Measurements from ENCODE around the gene SDF2L1.

SDF2L1 gene

DNA sequence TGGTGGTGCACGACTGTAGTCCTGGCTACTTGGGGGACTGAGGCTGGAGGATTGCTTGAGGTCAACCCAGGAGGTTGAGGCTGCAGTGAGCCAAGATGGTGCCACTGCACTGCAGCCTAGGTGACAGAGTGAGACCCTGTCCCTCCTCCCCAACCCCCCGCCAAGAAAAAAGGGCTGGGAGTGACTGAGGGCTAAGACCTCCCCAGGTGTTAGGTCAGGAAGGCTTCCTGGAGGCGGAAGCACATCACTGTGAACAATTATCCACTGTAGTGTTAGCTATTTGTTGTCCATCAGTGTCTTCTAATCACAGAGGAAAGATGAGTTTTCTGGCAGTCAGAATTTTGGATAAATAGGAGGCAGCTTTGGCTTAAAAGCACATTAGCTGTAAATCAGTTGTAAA lies 21.1 kb upstream of the SDF2L1 start:
- DNase-seq (ENCODE audit: extremely low read depth in 1 of 2, low read depth in 1 of 2), result no peak

DNA sequence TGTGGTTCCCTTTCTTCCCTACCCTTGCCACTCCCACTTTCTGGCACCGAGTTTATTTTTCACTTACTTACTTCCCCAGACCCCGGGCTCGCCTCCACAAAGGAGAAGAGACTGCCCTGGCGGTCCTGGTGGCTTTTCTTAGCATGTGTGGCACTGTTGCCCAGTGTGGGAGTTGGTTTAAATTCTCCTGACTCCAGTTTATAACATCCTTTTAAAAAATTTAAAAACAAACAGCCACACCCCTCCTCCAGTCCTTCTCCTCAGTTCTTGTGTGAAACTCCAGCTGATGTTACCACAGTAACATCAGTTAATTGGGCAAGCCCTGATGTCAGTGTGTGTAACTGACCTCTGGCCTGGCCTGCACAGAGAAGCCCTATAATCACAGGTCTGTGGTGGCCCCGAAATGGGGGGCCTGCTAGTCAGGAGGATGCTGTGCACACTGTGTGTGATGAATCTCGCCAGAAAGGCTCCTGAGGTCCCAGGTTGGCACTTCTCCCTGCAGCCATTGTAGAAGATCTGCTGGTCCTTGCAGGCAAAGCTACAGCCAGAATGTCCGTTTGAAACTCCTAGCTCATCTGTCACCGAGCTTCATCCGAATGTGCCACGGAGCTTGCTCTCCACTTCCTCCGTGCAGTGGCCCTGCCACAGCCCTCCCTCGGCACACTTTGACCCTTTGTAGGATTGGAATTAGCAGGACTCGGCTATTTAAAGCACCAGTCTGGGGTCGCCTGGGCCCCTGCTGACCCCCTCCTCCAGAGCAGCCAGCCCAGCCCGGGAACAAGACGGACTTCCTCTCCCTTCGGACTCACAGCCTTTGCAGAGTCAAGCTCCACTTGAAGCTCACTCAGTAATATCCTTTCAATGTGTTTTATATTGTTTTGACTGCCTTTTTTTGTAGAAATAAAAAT lies 19.8 kb upstream of the SDF2L1 start:
- no peak for DNase-seq (ENCODE audit: extremely low read depth in 1 of 2, low read depth in 1 of 2)

DNA sequence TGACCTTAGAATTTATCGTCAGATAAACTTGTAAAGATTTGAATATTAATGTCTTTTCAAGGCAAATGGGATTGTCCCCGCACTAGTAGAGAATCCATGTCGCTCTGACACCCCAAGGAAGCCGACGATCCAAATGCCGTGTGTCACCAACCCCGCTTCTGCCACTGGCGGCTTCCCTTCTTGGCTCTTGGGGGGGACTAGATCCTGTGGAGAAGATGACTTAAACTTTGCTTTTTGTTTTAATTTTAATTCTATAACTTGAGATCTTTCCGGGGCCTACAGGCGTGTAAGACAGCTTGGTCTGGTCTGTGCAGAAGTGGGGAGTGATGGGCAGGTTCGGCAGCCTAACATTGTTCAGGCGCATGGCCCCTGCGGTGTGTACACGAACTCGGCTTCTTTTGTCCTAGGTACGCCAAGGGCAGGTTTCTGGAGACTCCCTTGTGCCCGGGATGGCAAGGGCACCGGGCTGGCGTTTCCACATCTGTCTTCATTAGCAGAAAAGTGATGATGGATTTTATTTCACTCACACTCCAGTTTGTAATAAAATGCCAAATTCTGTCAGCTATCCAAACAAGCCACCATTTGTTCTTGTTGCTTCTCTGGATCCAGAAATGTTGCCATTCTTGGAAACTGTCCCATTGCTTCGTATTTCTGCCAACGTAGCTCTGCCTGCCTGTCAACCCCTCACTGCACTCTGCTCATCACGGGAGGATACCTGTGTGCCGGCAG lies 19.0 kb upstream of the SDF2L1 start:
- no peak for DNase-seq (ENCODE audit: extremely low read depth in 1 of 2, low read depth in 1 of 2)

DNA sequence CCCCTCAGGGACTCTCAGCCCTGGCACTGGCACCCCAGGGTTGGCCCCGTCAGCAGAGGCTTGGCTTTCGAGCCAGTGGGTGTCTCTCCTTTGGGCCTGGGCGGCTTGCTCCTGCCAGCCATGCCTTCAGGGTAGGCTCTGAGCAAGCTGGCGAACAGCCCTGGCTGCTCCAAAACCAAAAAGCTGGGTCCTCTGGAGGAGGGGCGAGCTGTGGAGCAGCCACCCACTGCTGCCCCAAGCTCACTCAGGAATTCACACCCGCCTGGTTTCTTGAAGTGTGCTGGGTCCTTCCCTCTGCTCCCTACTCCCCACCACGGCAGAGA lies 18.5 kb upstream of the SDF2L1 start:
- no peak for DNase-seq (ENCODE audit: extremely low read depth in 1 of 2, low read depth in 1 of 2)

DNA sequence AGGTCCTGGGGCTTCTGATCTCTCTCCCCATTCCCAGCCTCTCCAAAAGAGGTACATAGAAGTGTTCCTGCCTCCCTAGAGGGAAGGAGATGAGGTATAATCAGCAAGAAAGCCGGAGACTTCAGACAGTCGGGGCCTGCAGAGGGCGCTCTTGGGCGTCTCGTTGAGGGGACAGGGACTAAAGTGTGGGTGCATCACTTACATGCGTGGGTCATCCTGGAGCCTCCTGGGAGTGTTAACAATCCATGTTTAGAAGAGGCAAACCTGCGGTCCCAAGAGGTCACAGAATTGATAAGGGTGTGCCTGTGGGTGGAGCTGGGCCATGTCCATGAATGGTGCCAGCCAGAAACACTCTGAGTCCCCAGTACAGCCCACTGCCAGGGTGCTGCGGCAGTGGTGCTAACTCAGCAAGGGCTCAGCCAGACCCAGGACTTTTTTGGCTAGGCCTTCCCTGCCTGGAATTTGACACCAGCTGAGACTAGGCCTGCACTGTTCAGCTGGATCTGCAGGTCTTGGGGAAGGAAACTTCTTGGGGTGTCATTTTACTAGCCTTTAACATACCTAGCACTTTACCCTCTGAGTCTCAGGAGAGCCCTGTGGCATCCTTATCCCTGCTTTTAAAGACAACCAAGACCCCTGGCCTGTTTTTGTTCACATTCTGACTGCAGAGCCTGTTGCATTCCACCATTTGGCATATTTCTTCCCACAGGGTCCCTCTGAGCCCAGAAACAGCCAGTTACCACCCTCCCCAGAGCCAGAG lies 17.8 kb upstream of the SDF2L1 start:
- DNase-seq (ENCODE audit: extremely low read depth in 1 of 2, low read depth in 1 of 2), result no peak

DNA sequence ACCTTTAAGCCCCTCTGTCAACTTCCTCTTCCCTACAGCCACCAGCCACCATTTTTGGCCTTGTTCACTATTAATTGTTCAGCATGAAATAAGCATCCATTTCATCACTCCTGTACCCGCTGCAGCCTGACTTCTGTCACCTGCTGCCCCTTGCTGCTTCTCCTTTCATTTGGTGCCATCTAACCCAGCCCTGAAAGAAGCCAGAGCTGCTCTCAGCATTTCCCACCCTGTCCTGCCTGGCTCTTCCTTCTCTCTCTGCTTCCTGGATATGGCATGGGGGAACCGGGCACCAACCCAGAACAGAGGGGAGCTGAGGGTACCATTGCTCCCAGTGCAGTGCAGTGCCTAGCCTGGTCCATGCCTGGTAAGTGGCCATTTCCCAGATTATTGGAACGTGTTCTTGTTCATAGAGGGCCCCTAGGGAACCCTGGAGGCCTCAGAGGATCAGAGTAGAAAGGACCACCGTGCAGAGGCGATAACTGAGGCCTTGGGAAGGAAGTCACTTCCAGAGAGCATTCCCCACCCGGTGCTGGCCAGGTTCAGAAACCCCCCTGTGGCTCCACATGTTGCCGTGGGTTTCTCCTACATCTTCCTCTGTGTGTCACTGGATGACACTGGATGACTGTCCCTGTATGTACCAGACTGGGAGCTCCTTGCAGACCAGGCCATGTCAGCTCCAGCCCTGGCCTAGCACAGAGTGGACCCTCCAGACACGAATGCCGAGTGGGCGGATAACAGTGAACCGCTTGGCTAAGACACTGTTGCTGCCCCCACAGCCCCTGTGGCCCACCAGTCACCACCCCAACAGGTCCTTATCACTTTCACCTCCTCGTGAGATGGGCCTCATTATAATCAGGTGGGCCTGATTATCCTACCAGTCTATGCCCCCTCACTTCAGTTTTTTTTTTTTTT lies 17.0 kb upstream of the SDF2L1 start:
- DNase-seq (ENCODE audit: extremely low read depth in 1 of 2, low read depth in 1 of 2), result no peak

DNA sequence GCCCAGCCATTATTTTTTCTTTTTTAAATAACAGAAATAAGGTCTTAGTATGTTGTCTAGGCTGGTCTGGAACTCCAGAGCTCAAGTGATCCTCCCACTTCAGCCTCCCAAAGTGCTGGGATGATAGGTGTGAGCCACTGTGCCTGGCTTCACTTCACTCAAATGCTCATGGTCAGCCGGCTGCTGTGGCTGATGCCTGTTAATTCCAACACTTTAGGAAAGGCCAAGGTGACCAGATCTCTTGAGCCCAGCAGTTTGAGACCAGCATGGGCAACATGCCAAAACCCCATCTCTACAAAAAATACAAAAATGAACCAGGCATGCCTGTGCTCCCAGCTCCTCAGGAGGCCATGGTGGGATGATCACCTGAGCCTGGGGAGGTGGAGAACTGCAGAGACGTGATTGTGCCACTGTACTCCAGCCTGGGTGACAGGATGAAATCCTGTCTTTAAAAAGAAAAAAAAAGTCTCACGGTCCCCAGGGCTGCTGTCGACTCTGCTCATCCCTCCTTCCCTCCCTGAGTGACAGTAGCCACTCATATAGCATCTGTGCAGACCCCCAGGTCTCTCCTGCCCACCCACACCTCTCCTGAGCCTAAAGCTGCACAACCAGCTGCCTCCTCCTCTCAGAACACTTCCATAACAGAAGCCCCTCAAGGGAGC lies 15.9 kb upstream of the SDF2L1 start:
- no peak for DNase-seq (ENCODE audit: extremely low read depth in 1 of 2, low read depth in 1 of 2)

DNA sequence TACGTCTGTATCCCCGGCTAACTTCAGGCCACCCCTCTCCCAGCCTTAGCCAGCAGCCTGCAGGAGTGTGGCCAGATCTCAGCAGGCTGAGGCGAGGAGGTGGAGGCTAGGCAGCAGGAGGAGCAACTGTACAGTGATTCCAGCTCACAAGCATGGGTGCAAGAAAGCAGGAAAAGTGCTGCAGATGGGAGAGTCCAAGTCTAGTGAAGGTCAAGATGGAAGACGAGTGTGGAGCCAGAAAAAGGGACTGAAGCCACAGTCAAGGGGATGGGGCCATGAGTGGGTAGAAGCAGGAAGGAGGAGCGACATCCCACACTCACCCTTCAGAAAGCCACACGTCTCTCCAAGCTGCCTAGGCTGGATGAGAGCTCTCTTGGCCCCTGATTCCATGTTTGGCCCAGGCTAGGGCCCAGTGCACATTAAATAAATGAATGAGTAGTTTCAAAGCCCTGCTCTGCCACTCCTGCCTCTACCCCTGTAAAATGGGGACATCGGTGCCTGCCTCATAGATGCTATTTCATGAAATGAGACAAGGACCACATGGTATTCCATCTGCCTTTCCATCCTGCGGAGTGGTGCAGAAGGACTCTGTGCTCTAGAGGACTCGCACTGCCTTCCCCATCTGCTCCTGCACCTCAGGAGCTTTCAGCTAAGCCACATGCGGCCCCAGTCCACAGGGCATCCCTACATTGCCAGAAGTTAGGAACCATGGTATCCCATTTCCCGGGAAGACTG lies 15.2 kb upstream of the SDF2L1 start:
- DNase-seq (ENCODE audit: extremely low read depth in 1 of 2, low read depth in 1 of 2), result no peak

DNA sequence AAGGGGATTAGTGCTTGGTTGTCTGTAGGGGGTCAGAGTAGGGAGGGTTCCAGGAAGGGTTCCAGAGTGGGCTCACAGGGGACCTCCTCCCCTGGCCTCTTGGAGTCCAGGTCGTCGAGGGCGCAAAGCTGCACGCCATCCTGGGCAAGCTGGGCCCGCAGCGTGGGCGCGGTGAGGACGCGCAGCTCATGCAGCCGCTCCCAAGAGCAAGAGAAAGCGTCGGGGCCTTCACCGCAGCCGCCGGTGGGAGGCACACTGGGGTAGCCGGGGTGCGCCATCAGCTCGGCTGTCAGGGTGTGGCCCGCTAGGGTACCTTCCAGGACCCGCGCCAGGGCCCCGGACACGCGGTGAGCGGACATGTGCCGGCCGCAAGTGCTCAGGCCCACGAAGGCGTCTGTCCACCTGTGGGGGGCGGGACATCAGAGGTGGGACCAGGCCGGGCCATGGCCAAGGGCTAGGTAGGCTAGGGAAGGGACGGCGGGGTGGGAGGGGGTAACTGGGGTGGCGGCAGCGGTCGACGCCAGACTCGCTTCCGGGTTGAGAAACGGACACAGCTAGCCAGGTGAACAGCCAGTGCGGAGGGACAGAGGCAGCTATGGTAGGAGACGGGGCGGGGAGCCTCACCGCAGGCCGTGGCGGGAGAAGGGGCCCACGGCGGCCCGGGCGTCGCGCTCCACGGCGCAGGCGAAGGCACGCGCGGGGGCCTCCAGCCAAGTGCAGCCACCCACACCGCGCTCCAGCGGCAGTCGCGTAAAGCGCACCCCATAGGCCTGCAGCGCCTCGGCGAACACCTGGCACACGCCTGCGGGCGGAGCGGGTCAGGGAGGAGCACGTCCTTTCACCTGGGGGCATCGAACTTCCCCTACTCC lies 13.5 kb upstream of the SDF2L1 start:
- DNase-seq (ENCODE audit: extremely low read depth in 1 of 2, low read depth in 1 of 2), result no peak

DNA sequence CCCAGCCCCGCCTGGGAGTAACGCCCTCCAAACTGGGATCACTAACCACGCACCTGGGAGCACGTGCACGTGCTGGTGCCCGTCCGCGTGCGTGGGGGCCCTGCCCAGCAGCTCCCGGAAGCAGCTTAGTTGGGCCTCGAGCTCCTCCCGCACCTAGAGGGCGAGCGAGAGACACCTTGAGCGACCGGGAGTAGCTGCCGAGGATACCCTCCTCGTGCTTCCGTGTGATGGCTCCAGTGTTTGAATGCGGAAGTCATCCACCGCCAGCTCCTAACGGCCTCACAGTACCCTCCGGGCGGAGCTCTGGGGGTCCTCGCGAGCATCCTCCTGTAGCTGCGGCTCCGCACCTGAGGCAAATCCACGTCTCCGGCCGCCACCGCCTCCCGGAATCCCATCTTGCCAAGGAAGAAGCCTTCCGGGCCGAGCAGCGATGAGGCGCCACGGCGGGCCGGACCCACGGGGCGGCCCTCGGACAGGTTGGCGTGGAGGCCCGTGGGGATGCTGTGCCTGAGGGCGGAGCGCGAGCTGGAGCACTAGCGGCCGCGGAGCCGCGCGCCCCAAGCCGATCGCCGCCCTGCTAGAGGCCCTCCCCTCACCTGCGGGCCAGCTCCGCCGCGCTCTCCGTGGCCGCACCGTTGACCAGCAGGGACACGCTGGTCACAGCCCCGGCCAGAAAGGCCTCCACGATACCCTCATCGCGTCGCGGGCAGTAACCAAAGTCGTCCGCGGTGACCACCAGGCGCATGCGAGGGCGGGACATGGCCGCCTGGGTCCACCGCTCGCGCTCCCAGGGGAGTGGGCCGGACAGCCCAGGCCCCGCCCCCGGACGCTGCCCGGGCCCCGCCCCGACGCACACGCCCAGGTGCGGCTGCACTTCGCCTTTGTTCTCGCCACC lies 12.6 kb upstream of the SDF2L1 start, which contains the start of gene YDJC:
Gene YDJC, minus strand, starts transcription at position 768 of the 895 bp plus-strand sequence. Its CDS starts 8 bp downstream, at position 760.
- DNase-seq (ENCODE audit: extremely low read depth in 1 of 2, low read depth in 1 of 2), result peak; percentile 84 to 95

DNA sequence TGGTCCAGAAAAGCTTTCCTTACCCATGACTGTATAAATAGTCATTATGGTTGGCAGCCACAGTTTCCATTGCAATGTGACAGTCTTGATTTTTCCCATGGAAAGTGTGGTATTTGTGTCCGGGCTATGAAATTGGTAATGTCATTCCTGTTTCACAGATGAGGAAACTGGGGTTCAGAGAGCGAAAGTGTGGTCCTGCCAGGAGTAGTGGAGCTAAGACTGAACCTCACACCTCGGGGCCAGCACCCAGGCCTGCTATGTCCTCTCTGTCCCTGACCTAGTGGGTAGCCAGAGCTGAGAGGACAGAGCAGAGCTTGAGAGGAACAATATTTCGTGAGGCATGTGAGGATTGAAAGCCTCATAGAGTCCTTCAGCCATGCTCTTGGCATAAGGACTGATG lies 11.1 kb upstream of the SDF2L1 start:
- DNase-seq (ENCODE audit: extremely low read depth in 1 of 2, low read depth in 1 of 2), result no peak

DNA sequence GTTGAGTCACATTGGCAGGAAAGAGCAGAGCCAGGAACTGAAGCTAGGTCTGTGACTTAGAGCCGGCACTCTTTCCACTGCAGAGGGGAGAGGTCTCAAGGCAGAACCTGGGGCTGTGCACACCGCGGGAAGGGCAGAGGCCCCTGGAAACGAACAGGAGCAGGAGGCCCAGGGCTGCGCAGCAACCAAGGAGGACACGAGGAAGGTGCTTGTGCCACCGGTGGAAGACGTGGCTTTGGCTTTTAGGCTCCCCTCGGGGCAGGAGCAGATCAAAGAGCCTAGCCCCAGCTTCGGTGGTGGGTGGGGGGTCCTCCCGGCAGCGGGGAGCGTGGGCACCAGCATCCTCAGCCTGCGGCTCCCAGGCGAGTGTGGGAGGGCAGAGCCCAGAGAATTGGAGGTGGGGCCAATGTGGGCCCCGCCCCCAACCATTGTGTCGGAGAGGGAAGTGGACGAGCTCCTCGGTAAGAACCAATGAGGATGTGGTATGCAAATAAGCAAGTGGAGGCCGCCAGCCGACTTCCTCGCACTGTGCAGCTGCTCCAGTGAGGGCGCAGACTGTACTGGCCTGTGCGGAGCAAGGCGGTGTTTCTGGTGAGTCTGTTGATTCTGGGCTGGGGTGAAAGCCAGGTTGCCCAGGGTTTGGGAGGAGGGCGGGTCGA lies 9.7 kb upstream of the SDF2L1 start, which contains the start of gene CCDC116:
Gene CCDC116, plus strand, starts transcription at position 524 of the 659 bp plus-strand sequence. CDS start 422 bp downstream, outside the sequence.
- DNase-seq (ENCODE audit: extremely low read depth in 1 of 2, low read depth in 1 of 2), result peak in 1 of 2 donors; percentile 40

DNA sequence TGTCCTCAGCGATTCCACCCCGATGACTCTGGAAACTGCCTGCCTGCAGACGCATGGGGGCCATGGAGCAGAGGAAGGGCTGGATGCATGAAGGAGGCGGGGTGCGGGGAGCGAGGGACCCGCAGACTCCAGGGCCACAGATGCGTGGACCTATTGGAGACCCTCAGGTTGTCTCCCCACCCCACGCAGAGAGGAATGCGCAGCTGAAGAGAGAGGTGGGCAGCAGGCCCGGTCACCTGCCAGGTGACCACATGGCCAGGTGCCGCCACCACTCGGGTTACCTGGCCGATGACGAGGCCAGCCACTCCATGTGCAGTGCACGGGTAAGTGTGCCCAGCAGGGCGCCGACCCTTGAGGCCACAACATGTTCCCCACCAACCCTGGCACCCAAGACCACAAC lies 9.2 kb upstream of the SDF2L1 start:
- DNase-seq (ENCODE audit: extremely low read depth in 1 of 2, low read depth in 1 of 2), result no peak

DNA sequence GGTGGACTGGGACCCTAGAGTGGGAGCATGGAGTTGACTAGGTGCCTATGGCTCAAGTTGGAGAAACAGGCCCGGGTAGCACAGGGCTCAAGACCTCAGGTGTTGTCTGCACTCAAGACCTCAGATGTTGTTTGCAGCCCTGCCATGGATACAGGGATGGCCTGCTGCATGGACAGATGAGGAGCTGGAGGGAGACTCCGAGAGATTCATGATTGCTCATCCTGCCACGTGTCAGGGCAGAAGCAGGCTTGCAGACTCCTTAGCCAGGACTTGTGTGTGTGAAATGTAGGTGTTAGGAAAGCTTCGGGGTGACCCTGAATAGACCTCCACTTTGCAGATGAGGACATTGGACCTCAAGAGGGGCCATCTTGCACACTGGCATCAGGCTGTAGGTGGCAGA lies 8.6 kb upstream of the SDF2L1 start:
- DNase-seq (ENCODE audit: extremely low read depth in 1 of 2, low read depth in 1 of 2), result no peak

DNA sequence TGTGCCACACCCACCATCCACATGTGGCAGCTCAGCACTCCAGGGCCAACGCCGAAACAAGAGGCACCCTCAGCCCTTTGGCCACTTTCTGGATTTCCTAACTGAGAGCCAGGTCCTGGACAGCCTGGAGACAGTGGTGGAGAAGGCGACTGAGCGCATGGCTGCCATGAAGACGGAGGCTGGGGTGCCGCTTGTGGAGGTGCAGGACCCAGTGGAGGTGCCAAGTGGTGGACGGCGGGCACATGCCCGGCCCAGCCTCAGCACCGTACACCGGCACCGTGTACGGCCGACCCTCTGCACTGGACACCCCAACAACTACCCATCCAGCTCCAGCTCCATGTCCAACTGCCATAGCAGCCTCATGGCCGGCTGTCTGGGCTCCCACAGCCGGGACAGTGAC lies 8.0 kb upstream of the SDF2L1 start:
- no peak for DNase-seq (ENCODE audit: extremely low read depth in 1 of 2, low read depth in 1 of 2)

DNA sequence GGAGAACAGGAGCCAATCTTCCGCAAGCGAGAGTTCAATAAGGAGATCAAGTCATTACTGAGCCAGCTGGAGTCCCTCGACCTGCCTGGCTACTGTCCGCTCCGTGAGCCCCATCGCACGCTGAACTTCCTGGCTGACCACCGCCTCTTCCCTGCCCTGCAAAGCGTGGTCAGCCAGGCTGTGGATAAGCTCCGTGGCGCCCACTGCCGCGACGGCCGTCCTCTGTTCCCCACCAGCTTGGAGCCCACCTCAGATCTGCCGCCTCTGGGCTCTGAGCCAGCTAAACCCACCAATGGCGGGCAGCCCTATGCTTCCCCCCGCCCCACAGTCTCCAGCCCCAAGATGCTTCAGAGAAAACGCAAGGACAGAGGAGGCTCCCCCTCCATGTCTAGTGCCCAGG lies 7.3 kb upstream of the SDF2L1 start:
- DNase-seq (ENCODE audit: extremely low read depth in 1 of 2, low read depth in 1 of 2), result no peak

Data from activated CD8-positive, alpha-beta memory T cell treated with anti-CD3 and anti-CD28 coated beads for 1 hour (primary cell).